Measurements from ENCODE around the gene DDR2.

Gene DDR2

GRCh38 chr1:162609306-162609705 lies 23.0 kb upstream of the DDR2 start:
- TF ChIP-seq, protein P1, sequence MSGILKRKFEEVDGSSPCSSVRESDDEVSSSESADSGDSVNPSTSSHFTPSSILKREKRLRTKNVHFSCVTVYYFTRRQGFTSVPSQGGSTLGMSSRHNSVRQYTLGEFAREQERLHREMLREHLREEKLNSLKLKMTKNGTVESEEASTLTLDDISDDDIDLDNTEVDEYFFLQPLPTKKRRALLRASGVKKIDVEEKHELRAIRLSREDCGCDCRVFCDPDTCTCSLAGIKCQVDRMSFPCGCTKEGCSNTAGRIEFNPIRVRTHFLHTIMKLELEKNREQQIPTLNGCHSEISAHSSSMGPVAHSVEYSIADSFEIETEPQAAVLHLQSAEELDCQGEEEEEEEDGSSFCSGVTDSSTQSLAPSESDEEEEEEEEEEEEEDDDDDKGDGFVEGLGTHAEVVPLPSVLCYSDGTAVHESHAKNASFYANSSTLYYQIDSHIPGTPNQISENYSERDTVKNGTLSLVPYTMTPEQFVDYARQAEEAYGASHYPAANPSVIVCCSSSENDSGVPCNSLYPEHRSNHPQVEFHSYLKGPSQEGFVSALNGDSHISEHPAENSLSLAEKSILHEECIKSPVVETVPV (CRISPR knock-in tag; IDR thresholded peaks at IDR 0.05) = no peak
- no peak for TF ChIP-seq ZNF8 (CRISPR knock-in tag; IDR thresholded peaks at IDR 0.05)
- no peak for TF ChIP-seq ISL1 (CRISPR knock-in tag; IDR thresholded peaks at IDR 0.05)
- TF ChIP-seq ZC3H10 (CRISPR knock-in tag; IDR thresholded peaks at IDR 0.05) = no peak
- TF ChIP-seq ZNF565 (CRISPR knock-in tag; conservative IDR thresholded peaks at IDR 0.05; ENCODE audit: low read depth) = no peak
- no peak for TF ChIP-seq BACH2 (CRISPR knock-in tag; IDR thresholded peaks at IDR 0.05; ENCODE audit: borderline replicate concordance)
- TF ChIP-seq RARB (CRISPR knock-in tag; IDR thresholded peaks at IDR 0.05) = no peak
- TF ChIP-seq ARNTL (CRISPR knock-in tag; IDR thresholded peaks at IDR 0.05; ENCODE audit: borderline replicate concordance, low read depth) = no peak
- TF ChIP-seq TSHZ2 (CRISPR knock-in tag; IDR thresholded peaks at IDR 0.05) = no peak
- no peak for TF ChIP-seq ZFP3 (CRISPR knock-in tag; IDR thresholded peaks at IDR 0.05)
- TF ChIP-seq ESRRG (CRISPR knock-in tag; IDR thresholded peaks at IDR 0.05) = no peak
- no peak for TF ChIP-seq PPARA (CRISPR knock-in tag; IDR thresholded peaks at IDR 0.05; ENCODE audit: borderline replicate concordance)
- TF ChIP-seq TOX (CRISPR knock-in tag; IDR thresholded peaks at IDR 0.05; ENCODE audit: borderline replicate concordance) = no peak
- TF ChIP-seq ZNF70 (CRISPR knock-in tag; IDR thresholded peaks at IDR 0.05) = no peak
- no peak for TF ChIP-seq ZFP30 (CRISPR knock-in tag; IDR thresholded peaks at IDR 0.05)
- TF ChIP-seq, protein P2, sequence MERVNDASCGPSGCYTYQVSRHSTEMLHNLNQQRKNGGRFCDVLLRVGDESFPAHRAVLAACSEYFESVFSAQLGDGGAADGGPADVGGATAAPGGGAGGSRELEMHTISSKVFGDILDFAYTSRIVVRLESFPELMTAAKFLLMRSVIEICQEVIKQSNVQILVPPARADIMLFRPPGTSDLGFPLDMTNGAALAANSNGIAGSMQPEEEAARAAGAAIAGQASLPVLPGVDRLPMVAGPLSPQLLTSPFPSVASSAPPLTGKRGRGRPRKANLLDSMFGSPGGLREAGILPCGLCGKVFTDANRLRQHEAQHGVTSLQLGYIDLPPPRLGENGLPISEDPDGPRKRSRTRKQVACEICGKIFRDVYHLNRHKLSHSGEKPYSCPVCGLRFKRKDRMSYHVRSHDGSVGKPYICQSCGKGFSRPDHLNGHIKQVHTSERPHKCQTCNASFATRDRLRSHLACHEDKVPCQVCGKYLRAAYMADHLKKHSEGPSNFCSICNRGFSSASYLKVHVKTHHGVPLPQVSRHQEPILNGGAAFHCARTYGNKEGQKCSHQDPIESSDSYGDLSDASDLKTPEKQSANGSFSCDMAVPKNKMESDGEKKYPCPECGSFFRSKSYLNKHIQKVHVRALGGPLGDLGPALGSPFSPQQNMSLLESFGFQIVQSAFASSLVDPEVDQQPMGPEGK (CRISPR knock-in tag; IDR thresholded peaks at IDR 0.05; ENCODE audit: borderline replicate concordance) = no peak
- TF ChIP-seq TCF4 (CRISPR knock-in tag; IDR thresholded peaks at IDR 0.05; ENCODE audit: borderline replicate concordance) = no peak
- TF ChIP-seq CSDC2 (CRISPR knock-in tag; IDR thresholded peaks at IDR 0.05) = no peak
- TF ChIP-seq, protein P3, sequence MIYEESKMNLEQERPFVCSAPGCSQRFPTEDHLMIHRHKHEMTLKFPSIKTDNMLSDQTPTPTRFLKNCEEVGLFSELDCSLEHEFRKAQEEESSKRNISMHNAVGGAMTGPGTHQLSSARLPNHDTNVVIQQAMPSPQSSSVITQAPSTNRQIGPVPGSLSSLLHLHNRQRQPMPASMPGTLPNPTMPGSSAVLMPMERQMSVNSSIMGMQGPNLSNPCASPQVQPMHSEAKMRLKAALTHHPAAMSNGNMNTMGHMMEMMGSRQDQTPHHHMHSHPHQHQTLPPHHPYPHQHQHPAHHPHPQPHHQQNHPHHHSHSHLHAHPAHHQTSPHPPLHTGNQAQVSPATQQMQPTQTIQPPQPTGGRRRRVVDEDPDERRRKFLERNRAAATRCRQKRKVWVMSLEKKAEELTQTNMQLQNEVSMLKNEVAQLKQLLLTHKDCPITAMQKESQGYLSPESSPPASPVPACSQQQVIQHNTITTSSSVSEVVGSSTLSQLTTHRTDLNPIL (CRISPR knock-in tag; IDR thresholded peaks at IDR 0.05; ENCODE audit: low read depth) = no peak
- ATAC-seq = no peak

DNA sequence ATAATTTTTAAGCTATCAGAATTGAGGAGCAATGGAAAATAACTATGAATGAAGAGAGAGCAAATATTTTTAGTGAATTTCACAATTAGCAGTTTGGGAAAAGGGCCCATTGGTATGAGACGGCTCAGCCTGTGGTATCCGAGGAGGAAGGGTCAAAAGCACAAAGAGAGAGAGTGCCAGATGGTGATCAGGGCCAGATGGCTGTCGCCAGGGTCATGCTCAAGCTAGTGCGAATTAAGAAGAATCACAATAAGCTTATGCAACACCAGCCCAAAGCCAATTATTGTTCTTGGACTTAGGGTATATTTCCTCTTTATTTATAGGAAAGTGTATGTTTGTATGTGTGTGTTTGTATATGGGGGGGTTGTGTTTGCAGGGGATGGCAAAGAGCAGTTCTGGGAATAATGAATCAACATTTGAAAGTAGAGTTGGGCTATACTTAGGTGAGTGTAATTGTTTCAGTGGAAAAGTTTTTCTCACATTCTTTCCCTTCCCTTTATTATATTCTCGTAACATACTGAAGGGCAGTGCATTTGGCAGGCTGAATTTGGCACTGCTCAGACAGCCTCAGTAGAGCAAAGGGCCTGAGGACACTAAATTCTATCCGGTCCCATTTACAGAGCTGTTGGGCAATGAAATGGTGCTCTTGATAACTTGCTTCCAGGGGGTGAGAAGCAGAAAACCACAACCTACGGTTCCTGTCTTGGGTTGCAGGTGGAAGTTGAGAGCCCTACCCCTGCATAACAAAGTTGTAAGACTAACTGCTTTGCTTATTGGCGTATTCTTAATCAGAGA lies 19.5 kb upstream of the DDR2 start:
- no peak for TF ChIP-seq ZC3H10 (CRISPR knock-in tag; IDR thresholded peaks at IDR 0.05)
- no peak for TF ChIP-seq TSHZ2 (CRISPR knock-in tag; IDR thresholded peaks at IDR 0.05)
- ATAC-seq = peak; percentile 19

- no peak for ATAC-seq
- no peak for TF ChIP-seq ISL1 (CRISPR knock-in tag; IDR thresholded peaks at IDR 0.05)
These were observed 15.4 kb upstream of the DDR2 start for GRCh38 chr1:162616848-162617247.

Data from SK-N-SH treated with all-trans-retinoic acid at 6 μM for 48 hours (cell line).